K562 (cell line): Measurements from ENCODE around the gene PSMD8. TPM values are rescaled to one million over a fixed set of nuclear protein-coding genes. Genes with fewer than 3 reads are reported as not detected.

Experiments used
- ATF2 ChIP-seq: sonication (generic); formaldehyde crosslinking; IDR thresholded peaks from 2 replicates; pipeline ENCODE4 v1.8.1; 2022; ENCODE audit warnings: missing genetic modification reagents
- CBFB ChIP-seq: sonication (generic); formaldehyde crosslinking; IDR thresholded peaks from 2 replicates; pipeline ENCODE4 v1.4.0; 2020; ENCODE audit warnings: mild to moderate bottlenecking, missing genetic modification reagents
- ETV5 ChIP-seq: sonication (generic); formaldehyde crosslinking; IDR thresholded peaks from 2 replicates; pipeline ENCODE4 v1.4.0; 2020; ENCODE audit warnings: low read depth, mild to moderate bottlenecking, missing genetic modification reagents
- GABPB1 ChIP-seq: sonication (generic); formaldehyde crosslinking; IDR thresholded peaks from 2 replicates; pipeline ENCODE4 v1.8.0; 2022; ENCODE audit warnings: mild to moderate bottlenecking, missing genetic modification reagents
- HBP1 ChIP-seq: fragments of 450-650 bp; formaldehyde crosslinking; IDR thresholded peaks from 2 replicates; pipeline ENCODE4 v1.4.0; 2022; ENCODE audit warnings: missing genetic modification characterization
- HDAC2 ChIP-seq: fragments of 450-650 bp; IDR thresholded peaks from 2 replicates; pipeline ENCODE4 v1.6.1; 2016; ENCODE audit warnings: mild to moderate bottlenecking
- HDGF ChIP-seq: fragments of 450-650 bp; IDR thresholded peaks from 2 replicates; pipeline ENCODE4 v1.6.1; 2016
- HINFP ChIP-seq: fragments of 450-650 bp; conservative IDR thresholded peaks from 2 replicates; pipeline ENCODE4 v1.6.1; 2016; ENCODE audit warnings: missing genetic modification characterization, low read depth, mild to moderate bottlenecking, control low read depth, missing compliant biosample characterization
- HNRNPL ChIP-seq: fragments of 200-400 bp; formaldehyde crosslinking; IDR thresholded peaks from 2 replicates; pipeline ENCODE4 v1.6.1; 2017; ENCODE audit warnings: low read depth, mild to moderate bottlenecking, low read length
- LEF1 ChIP-seq: fragments of 450-650 bp; IDR thresholded peaks from 2 replicates; pipeline ENCODE4 v1.6.1; 2016; ENCODE audit warnings: mild to moderate bottlenecking
- PHB ChIP-seq: fragments of 250-450 bp; sonication (Bioruptor Pico); IDR thresholded peaks from 2 replicates; pipeline ENCODE4 v1.5.0; 2021
- RERE ChIP-seq: sonication (generic); formaldehyde crosslinking; IDR thresholded peaks from 2 replicates; pipeline ENCODE4 v1.8.0; 2023; ENCODE audit warnings: missing genetic modification reagents, mild to moderate bottlenecking, borderline replicate concordance
- SRF ChIP-seq, 2 experiments: fragments of 250-450, 450-650 bp in 1 of 2; sonication (Bioruptor Pico) in 1 of 2; sonication (generic) in 1 of 2; formaldehyde crosslinking; IDR thresholded peaks; 2 replicates each; pipeline versions ENCODE4 v1.5.0 to v1.5.1; 2020 to 2022; ENCODE audit warnings: mild to moderate bottlenecking in 1 of 2, missing genetic modification reagents in 1 of 2
- ZC3H4 ChIP-seq: sonication (generic); formaldehyde crosslinking; IDR thresholded peaks from 2 replicates; pipeline ENCODE4 v1.9.0; 2021; ENCODE audit warnings: missing genetic modification reagents, borderline replicate concordance
- ZFP1 ChIP-seq: fragments of 450-650 bp; formaldehyde crosslinking; IDR thresholded peaks from 2 replicates; pipeline ENCODE4 v1.4.0; 2020; ENCODE audit warnings: mild to moderate bottlenecking, mixed read lengths
- ZFP36 ChIP-seq: fragments of 150-350 bp; IDR thresholded peaks from 2 replicates; pipeline ENCODE4 v1.6.1; 2018; ENCODE audit warnings: low read length, low read depth; ENCODE audit not compliant: partially characterized antibody
- ZNF695 ChIP-seq: fragments of 450-650 bp; formaldehyde crosslinking; IDR thresholded peaks from 2 replicates; pipeline ENCODE4 v1.4.0; 2020; ENCODE audit warnings: mild to moderate bottlenecking, moderate library complexity
- ZSCAN32 ChIP-seq: fragments of 450-650 bp; formaldehyde crosslinking; IDR thresholded peaks from 2 replicates; pipeline ENCODE4 v1.4.0; 2020; ENCODE audit warnings: mild to moderate bottlenecking, moderate library complexity
- polyA plus RNA-seq, 8 experiments: library from polyadenylated mRNA; depleted of rRNA in 4 of 8; stranded (reverse) in 5 of 8; unstranded in 3 of 8; fragments of >200 nt; fragmentation: Nextera tagmentation in 2 of 8; fragmentation: Illumina TruSeq in 1 of 8; extraction: Ambion mirVana in 2 of 8; extraction: Trizol in 1 of 8; gene quantifications; 2 replicates each; pipeline versions ENCODE4 v1.2.1 to v1.2.3, GENCODE V29; 2011 to 2014; ENCODE audit warnings: inconsistent platforms in 1 of 8, missing spikeins in 1 of 8
- total RNA-seq, 7 experiments: library from RNA; depleted of rRNA in 6 of 7; stranded (reverse); fragments of >200 nt in 6 of 7; fragmentation: Illumina TruSeq in 2 of 7; extraction: Trizol in 2 of 7; gene quantifications; 2 replicates each; pipeline versions ENCODE4 v1.2.1 to v1.2.3, GENCODE V29; 2011 to 2021; ENCODE audit warnings: low replicate concordance in 1 of 7

Gene PSMD8
- total and polyA plus RNA-seq, 9 of the 15 experiments (the other 6 are each of a cell fraction or from before 2014, with no cell fraction given) = 130 to 583 (median 315) TPM

- TF ChIP-seq HINFP (tag) (peak; percentile 96), ETV5 (no peak), ZC3H4 (CRISPR knock-in tag) (no peak), HBP1 (CRISPR knock-in tag) (no peak), ZFP1 (CRISPR knock-in tag) (no peak), GABPB1 (CRISPR knock-in tag) (peak; percentile 59), RERE (CRISPR knock-in tag) (no peak), ZNF695 (no peak), ZFP36 (no peak), CBFB (CRISPR knock-in tag) (0 out of 2 replicates have a peak, but pooled peaks have one; percentile 31), ATF2 (CRISPR knock-in tag) (peak; percentile 46; the same call in 1 of the 2 replicates), SRF (CRISPR knock-in tag; IDR thresholded peaks at IDR 0.05) (0 out of 4 replicates have a peak, but pooled peaks of 1 of the 2 experiments have one; percentile 55), ZSCAN32 (CRISPR knock-in tag) (no peak), HDAC2 (peak; percentile 67; the same call in 1 of the 2 replicates), HNRNPL (no peak), HDGF (peak; percentile 78; the same call in 1 of the 2 replicates), LEF1 (peak; percentile 42; the same call in 1 of the 2 replicates), PHB (CRISPR knock-in tag) (no peak)
Observed at GRCh38 chr19:38417544-38418506, 43.5 kb downstream of the PSMD8 start (continued).
